B cell (primary cell): Measurements from ENCODE around the gene FOXS1.
"Not testable (repeated sequence)": the region's sequence is repeated elsewhere in the genome, so short reads cannot be mapped to it uniquely, and the experiment has no call there.

Experiments used
- CTCF ChIP-seq: fragments of 200-600 bp; IDR thresholded peaks from one replicate; pipeline ENCODE4 v1.8.0; 2022; ENCODE audit warnings: antibody characterized with exemption, mild to moderate bottlenecking
- EZH2 ChIP-seq: IDR thresholded peaks from 2 replicates; pipeline ENCODE4 v1.6.1; 2012; ENCODE audit warnings: borderline replicate concordance, low read depth, mild to moderate bottlenecking, moderate library complexity, low read length; ENCODE audit not compliant: insufficient read depth, poor library complexity, severe bottlenecking

- not testable (repeated sequence) for TF ChIP-seq CTCF, EZH2
Observed at GRCh38 chr20:31814142-31814541, 31.3 kb downstream of the FOXS1 start.
